Erythroblast (primary cell): Measurements from ENCODE around the gene PRSS12.

ENCODE experiments used
- DNase-seq, 2 experiments: peaks; one replicate each; lab custom pipeline; 2025; lab: John Stamatoyannopoulos, UW
- GATA1 ChIP-seq: IDR thresholded peaks from 2 replicates; pipeline ENCODE4 v1.6.1; 2011; ENCODE audit warnings: low read depth, mild to moderate bottlenecking, control low read depth, low read length, moderate library complexity
- POLR2A ChIP-seq: IDR thresholded peaks from 2 replicates; pipeline ENCODE4 v1.6.1; 2011; ENCODE audit warnings: mild to moderate bottlenecking, low read length

PRSS12 gene

DNA sequence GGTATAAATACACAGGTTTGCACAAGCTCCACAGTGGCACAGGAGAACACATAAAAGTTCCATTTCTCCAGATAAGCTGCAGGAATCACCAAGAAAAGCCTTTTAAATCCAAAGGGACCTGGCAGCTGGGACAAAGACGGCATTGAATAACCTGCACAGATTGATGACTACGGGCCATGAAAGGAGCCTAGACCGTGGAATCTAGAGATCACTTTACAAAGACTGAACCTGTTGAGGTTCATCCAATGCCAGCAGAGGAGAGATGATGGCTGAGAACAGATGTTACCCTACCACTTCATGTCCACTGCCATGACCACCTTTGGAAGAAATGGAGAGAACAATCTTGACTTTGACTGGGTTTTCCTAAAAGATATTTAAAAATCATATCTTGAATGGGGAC lies 88.7 kb downstream of the PRSS12 start:
- TF ChIP-seq GATA1 (no peak), POLR2A (no peak)
- DNase-seq = no peak

DNA sequence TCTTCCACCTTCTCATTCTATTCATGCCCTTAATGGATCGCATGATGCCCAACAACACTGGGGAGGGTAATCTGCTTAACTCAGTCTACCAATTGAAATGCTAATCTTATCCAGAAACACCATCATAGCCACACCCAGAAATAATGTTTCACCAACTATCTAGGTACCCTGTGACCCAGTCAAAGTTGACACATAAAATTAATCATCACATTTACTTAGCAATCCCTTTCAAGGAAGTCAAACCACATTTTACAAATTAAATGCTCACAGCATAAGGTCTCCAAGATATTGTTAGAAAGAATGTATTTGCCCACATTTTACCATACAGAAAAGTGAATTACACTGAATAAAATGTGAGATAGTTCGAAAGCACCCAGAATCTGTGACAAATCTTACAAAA lies 92.5 kb downstream of the PRSS12 start:
- no peak for DNase-seq
- no peak for TF ChIP-seq GATA1
- TF ChIP-seq POLR2A = no peak

DNA sequence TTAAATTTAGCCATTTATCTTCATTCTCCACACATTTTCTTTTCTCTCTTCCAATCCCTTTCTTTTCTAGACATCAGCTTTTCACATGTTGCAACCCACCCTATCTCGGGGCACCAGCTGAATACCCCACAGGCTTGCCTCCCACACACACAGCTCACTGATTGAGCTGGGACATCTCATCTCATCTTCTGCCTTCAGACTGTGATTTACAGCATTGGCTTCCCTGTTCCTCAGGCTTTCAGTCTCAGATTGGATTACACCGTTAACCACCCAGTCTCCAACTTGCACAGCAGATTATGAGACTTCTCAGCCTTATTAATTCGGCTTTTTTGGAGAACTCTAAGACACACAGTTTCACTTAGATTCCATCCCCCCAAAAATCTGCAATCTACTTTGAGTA lies 93.7 kb downstream of the PRSS12 start:
- DNase-seq = no peak
- no peak for TF ChIP-seq GATA1
- no peak for TF ChIP-seq POLR2A

DNA sequence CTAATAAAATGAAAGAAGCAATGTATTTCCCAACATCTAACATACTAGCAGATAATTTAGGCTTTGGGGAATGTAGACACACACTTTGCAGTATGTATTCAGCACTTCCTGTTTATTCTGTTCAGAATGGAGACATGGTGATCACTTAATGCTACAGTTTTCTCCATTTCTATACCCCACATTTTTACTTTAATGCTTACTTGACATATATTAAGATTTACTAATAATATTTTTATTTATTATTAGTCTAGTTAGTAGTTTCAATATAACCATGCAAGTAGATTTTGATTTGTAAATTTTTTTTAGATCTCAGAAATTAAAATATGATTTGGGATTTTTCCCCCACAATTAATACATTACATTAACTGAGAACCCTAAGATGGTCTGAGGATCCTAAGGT lies 98.4 kb downstream of the PRSS12 start:
- no peak for DNase-seq
- no peak for TF ChIP-seq GATA1
- TF ChIP-seq POLR2A = no peak

DNA sequence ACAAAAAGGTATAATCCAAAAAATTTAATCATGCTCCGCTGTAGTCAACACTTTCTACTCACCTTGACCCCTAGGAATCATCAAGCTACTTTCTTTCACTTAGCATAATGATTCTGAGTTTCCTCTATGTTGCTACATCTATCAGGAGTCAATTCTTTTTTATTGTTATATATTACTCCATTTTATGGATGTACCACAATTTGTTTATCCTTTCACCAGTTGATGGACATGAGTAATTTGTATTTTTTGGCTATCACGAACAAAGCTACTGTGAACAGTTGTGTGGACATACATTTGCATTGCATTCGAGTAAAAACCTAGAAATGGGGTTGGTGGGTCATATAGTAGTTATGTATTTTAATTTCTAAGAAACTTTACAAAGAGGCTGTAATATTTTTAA lies 102.9 kb downstream of the PRSS12 start:
- no peak for DNase-seq
- no peak for TF ChIP-seq POLR2A
- TF ChIP-seq GATA1 = no peak

DNA sequence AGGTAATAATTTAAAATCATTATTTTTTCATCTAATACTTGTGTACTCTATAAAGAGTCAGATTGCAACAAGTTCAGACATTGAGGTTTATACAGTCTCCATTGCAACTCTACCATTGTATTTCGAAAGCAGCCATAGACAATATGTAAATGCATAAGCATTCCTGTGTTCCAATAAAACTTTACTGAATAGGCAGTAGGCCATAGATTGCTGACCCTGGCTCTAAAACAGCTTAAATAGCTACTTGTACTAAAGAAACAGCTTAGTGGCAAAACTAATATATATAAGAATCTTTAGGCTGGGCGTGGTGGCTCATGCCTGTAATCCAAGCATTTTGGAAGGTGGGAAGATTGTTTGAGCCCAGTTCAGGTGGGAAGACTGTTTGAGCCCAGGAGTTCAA lies 115.3 kb downstream of the PRSS12 start:
- DNase-seq = no peak
- TF ChIP-seq POLR2A = no peak
- TF ChIP-seq GATA1 = no peak

DNA sequence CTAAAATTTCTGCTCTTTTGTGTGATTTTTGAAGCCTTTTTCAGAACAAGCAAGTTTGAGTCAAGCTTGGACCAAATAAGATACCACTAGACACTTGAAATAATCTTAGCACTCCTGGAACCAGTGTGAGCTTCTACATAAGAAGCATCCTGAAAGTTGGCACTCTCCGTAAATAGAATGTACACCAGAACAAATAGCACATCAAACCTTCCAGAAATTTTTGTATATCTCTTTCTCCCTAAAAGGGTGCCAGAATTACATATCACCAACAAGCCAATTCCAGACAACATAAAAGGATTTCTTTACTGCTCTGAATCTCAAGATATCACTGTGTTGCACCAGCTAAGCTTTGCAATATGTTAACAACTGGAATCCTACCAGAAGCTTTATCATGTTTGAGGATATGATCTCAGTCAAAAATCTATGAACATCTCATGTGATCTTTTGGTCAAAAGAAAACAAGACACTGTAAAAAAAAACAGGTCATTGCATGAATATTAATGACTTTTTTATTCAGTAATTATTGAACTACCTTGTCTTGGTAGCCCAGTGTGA lies 117.2 kb downstream of the PRSS12 start:
- DNase-seq = no peak
- TF ChIP-seq POLR2A (no peak), GATA1 (no peak)
